Heart left ventricle (tissue), 13 donors: ENCODE results near the gene ASIC4.

Experiments
- CTCF ChIP-seq, 12 donors: fragments of 200-600 bp; sonication (generic) in 4 of 12; IDR thresholded peaks; one replicate each; pipeline versions ENCODE4 v1.5.0 to v1.8.0; 2018 to 2022; ENCODE audit warnings: antibody characterized with exemption in 12 of 12, mild to moderate bottlenecking in 5 of 12
- POLR2A ChIP-seq, 2 donors: fragments of 450-650 bp; IDR thresholded peaks; one replicate each; pipeline ENCODE4 v1.6.1; 2017; ENCODE audit warnings: antibody characterized with exemption in 2 of 2, mild to moderate bottlenecking in 2 of 2, moderate library complexity in 2 of 2
- donor health status: ischemic (EF 13 %, LVEDD 7.1; RV severe dilation, severe dysfunction).
- donor health status: DM: no; HTN: yes; CAD: no.
- donor health status: DM: no; HTN: no; CAD: no.
- donor health status: ischemic (EF 25% LVEDD 6.9; RV normal size, moderate dysfunction).
- donor health status: ischemic (EF 25% LVEDD 5.7; RV mildly dilated, moderate dysfunction).
- donor health status: ischemic (EF 35%, LVEDD 5.7; RV mildly dilated, moderate dysfunction).
- donor health status: nonischemic (EF 11% LVEDD 7.7; RV severe dilation, severe dysfunction).
- donor health status: DM: yes; HTN: yes; CAD: no.
- donor health status: PGD.
- donor health status: ischemic (EF 29% LVEDD 5.4; RV normal size, mild dysfunction).
- donor health status: nonischemic (EF 23%, LVEDD 6.1; RV moderate dilation, normal function).

DNA sequence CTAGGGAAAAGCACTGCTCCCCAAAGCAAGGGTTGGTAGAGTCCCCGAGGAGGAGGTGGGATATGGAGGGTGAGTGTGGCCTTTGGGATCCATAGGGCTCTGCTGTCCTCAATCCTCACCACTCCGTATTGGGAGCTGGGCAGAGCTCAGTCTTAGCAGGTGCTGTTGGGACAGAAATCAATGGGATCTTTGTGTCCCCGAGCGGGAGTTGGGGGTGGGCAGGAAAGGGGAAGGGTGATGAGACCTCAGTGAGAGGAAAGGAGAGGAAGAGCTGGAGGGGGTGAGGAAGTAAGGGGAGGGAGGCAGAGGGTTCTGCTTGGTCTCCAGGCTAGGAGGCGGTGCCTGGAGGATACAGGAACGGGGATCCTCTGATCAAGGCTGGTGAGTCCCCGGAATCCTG lies 2.6 kb downstream of the ASIC4 start:
- TF ChIP-seq POLR2A (IDR thresholded peaks at IDR 0.05) = no peak
- TF ChIP-seq CTCF (IDR thresholded peaks at IDR 0.05) = no peak
